Stimulated activated CD4-positive, alpha-beta T cell treated with anti-CD3 and anti-CD28 coated beads, Interleukin-4, amount 100 ng/mL, for 24 hours (primary cell): ENCODE results near the gene IFI27L1.

ENCODE experiments used
- DNase-seq: peaks from one replicate; pipeline ENCODE4 v3.0.0-alpha.2; 2020

Gene IFI27L1

DNA sequence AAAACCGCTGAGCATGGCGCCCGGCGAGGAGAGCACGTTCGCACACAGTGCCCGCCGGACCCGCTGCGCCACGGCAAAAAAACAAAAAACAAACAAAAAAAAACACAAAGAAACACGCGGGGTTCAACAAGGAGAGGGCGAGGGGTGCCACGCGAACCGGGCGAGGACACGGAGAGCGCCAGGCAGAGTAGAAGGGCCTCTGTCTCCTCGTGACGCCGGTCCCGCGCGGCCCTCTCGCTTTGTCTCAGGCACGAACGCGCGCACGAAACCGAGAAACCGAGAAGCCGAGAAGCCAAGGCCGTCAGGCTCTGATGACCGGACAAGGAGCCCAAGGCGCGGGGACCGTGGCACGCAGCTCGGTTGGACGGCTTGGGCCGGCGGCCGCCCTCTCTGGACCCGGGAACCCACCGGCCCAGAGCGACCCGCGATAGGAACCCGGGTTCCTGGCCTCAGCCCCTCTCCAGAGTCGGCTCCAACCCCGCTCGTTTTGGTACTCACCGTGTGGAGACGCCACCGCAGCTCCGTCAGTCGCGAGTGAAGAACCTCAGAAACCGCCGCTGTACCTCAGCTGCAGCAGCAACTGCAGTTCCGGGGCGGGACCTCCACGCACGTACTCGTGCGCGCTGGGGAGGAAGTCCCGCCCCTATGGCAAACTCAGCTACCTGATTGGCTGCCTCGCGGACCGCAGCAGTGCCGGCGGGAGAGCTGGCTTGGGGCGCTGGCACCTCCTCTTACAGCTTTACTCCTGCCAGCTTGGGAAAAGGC lies at the start of gene IFI27L1, which contains the start of gene DDX24:
Gene IFI27L1 (plus strand): TSS at position 690 of the 765 bp plus-strand sequence. CDS start 15,628 bp downstream, outside the sequence.
Gene DDX24 (minus strand): TSS at position 582 of the 765 bp plus-strand sequence. CDS start 1,460 bp downstream, outside the sequence.
- peak; percentile 97 for DNase-seq

GRCh38 chr14:94031883-94032279 lies 49.2 kb upstream of the IFI27L1 start:
- DNase-seq: no peak

DNA sequence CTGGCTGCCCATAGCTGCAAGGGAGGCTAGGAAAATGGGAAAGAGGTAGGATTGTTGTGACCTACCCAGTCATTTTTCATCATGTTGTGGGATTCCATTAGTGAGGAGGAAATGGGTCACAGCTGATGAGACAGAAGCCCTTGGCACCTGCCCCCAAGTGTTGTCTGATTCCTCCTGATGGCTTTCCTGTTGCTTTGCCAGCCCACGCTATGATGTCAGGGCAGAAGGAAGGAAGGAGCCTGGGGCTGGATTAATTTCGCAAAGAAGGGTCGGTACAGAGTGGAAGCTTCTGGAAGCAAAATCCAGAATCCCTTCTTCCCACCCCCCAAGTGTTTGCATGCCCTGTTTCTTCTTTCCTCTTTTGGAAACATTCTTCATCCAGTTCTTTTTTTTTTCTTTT lies 46.2 kb upstream of the IFI27L1 start:
- no peak for DNase-seq

DNA sequence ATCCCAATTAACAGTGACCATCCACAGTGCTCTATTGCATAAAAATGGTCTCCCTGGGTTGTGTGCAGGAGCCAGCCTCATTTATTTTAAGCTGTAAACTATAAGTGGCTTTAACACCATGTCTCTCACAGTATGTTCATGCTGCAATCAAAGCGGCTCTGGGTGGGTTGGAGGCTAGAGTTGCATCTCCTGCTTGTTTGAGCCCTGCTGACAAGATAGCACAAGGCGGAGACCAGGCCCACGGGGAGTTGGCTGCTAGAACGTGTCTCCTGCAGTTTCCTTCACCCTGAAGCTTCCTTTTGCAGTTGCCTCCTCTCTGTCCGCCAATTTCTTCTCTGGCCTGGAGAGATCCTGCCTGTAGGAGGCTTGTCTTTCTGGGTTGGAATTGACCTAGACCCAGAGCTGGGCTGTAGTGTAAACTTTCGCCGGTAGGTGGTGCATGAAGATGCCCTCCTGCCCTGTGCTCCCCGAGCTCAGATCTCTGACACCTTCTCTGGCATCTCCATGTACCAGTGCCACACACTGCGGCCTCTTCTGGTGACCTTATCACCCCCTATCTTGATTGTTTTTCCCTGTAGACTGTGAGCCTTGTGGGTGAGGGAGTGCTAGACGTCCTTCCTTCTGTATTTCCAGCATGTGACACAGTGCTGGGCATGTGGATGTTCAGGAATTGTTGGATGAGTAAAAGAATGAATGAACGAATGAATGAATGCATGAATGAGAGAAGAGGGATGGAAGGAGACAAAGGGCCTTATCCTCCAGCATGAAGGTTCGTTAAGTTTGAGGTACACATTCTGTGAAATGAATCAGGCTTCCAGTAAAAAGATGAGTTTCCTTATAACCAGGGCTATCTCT lies 44.6 kb upstream of the IFI27L1 start:
- DNase-seq: peak; percentile 77

GRCh38 chr14:94037954-94038353 lies 43.2 kb upstream of the IFI27L1 start:
- DNase-seq: no peak

DNA sequence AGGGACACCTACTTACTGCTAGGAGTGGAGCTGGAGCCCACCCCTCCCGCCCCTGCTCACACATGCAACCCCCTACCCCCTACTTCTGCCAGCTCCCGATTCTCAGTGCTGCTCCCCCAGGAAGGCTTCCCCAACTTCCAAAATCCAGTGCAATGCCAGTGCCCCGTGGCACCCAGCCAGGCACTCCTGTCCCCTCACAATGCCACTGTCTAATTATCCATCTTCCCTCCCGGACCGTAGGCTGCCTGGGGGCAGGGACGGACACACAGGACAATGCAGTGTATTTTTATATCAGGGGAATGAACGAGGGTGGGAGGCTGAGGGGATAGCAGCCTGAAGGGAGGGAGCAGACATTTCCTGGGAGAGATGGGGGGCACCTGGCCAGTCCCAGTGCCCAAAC lies 42.6 kb upstream of the IFI27L1 start:
- no peak for DNase-seq

- no peak for DNase-seq
Measured at GRCh38 chr14:94038921-94039629, 42.0 kb upstream of the IFI27L1 start.

GRCh38 chr14:94040247-94040646 lies 40.9 kb upstream of the IFI27L1 start:
- DNase-seq: no peak

- DNase-seq: no peak
Measured at GRCh38 chr14:94040796-94041195, 40.3 kb upstream of the IFI27L1 start.

DNA sequence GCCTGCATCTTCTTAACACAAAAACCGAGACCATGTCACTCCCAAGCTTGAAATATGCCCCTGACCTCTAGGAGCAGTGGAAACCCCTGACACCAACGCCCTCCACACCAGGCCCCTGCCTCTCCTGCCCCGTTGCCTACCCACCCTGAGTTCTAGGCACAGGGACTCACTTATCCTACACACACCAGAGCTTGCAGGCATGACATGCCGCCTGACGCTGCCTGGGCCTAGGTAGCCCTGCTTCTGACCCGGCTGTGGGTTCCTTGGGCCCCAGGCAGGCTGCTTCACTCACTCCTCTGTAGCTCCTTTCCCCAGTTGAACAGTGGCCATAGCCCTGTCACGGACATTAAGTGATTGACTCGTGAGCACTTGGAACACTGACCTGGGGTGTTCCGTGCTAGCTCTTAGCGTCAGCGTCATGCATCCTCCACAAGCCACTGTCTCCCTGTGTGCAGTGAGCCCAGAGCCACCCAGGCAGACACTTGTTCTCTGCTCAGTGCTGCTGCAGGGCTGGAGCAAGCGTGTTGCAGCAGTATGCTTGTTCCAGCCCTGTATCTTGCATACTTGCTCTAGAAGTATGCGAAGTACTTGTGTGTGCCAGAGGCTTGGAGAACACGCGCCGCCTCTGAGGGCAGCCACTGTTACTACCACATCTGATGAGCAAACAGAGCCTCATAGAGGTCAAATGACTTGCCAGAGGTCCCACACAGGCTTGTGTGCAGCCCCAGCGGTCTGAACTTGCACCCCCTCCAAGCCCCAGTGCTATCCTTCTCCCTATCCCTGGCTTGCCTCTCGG lies 39.4 kb upstream of the IFI27L1 start:
- DNase-seq: no peak

DNA sequence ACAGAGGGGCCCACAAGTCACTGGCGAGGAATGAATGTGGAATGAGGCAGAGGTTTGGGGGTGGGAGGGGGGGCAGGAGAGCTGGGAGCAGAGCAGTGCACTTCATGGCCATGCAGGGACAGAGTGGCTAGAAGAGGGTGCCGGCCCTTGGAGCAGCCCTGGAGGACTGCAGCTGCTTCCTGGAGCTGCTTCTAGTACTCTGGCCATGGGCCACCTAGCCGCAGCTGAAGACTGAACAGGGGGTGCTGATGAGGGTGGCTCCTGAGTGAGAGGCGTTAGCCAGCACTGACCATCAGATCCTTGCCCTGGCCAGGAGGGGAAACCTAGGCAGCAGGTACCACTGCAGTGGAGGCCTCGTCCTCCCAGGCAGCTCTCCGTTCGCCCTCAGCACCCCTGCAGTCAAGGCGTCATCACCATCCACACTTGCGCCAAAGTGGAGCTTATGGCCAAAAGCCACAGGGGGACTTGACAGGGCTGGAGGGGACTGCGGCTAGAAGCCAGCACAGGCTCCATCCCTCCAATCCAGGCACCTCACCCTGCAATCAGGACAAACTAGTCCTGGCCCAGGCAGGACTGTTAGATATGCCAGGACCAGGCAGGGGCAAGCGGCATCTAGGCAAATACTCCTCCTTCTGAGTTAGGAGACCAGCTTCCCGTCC lies 38.5 kb upstream of the IFI27L1 start:
- no peak for DNase-seq

DNA sequence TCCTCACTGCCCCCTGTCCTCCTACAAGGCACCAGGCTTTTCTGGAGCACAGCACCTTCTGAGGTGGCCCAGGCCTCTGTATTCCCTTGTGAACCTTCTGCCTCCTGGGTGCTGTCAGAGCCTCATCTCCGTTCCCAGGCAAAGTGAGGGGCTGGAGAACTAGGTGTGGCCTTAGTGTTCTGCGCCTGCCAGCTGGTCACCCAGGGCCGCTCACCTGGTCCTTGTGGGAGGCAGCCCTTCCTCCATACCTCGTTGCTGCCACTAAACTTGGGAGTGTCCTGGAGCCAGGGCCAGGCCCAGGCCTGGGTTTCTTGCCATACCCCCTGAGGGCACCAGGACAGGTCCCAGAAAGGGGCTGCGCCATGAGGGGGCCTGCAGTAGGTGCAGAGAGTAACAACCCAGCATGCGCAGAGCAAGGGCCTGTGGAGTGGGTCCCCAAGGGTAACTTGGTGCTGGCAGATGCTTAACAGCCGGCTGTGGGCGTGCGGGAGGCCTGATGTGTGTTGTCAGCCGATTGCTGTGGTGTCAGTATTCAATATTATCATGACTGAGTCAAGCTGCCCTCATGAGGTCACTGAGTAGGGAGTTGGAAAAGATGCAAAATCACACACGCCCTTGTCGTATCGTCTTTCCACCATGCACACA lies 37.9 kb upstream of the IFI27L1 start:
- no peak for DNase-seq

- no peak for DNase-seq
Measured at GRCh38 chr14:94043756-94044475, 37.2 kb upstream of the IFI27L1 start.

GRCh38 chr14:94044476-94045091 lies 36.5 kb upstream of the IFI27L1 start:
- no peak for DNase-seq

- no peak for DNase-seq
Measured at GRCh38 chr14:94045101-94045500, 36.0 kb upstream of the IFI27L1 start.

GRCh38 chr14:94045563-94046345 lies 35.4 kb upstream of the IFI27L1 start:
- no peak for DNase-seq

DNA sequence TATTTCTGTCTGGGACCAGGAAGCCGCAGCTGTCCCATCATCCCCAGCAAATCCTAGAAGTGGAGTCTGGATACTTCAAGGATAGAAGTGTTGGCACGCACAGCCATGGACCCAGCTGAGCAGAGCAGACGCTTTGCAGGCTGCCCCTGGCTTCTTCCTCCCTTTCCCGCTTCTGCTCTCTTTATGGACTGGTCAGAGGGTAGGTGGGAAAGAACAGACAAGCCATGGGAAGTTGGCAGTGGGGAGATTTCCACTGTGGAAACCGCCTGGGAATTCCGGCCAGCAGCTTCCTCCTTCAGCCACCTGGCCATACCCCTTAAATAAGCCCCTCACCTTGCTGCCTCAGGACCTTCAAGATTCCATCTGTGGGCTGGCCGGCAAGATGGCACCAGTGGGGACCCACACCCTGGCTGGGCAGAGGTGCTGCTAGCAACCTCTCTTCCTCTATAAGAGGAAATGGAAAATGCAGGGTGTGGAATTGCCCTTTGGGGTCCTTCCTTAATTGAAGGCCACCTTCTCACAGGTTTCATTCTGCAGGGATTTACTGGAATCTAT lies 34.3 kb upstream of the IFI27L1 start:
- DNase-seq: no peak

- DNase-seq: no peak
Measured at GRCh38 chr14:94047581-94047980, 33.5 kb upstream of the IFI27L1 start.
